D721Med (cell line): Measurements from ENCODE around the gene DDIT4.
A peak's percentile ranks its signal among the peaks of the same experiment; 100 is the strongest.
"Not testable (repeated sequence)": the region's sequence is repeated elsewhere in the genome, so short reads cannot be mapped to it uniquely, and the experiment has no call there.

ENCODE experiments used
- DNase-seq: peaks from one replicate; pipeline ENCODE4 v3.0.0; 2011; ENCODE audit warnings: low spot score; ENCODE audit not compliant: insufficient read length
- FAIRE-seq: peaks from 2 replicates; lab custom pipeline; 2011; peaks lifted over from hg19 to GRCh38; lab: Jason Lieb, UNC
- TF ChIP-seq, protein P1 (sequence below): IDR thresholded peaks from 2 replicates; pipeline ENCODE4 v1.5.1; 2012; ENCODE audit warnings: mild to moderate bottlenecking, control low read depth; ENCODE audit not compliant: insufficient read depth; ENCODE audit errors: missing control alignments

The DDIT4 gene

DNA sequence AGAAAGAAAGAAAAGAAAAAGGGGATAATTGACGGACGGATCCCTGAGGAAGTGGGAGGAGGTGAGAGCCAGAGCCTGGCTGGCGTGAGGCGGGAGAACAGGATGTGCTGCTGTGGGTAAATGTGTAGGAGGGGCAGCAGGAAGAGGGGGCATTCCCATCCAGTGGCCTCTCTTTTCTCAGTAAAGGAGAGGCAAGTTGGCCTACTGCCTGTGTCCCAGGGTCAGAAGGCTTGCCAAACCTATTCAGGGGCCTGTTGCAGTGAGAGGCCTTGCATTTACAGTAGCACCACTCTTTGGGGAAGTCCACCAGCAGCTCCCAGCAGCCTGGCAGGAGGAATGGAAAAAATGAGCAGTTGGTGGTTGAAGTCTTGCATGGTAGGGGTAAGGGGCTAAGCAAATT is 31.0 kb upstream of the DDIT4 start:
- TF ChIP-seq, protein P1, sequence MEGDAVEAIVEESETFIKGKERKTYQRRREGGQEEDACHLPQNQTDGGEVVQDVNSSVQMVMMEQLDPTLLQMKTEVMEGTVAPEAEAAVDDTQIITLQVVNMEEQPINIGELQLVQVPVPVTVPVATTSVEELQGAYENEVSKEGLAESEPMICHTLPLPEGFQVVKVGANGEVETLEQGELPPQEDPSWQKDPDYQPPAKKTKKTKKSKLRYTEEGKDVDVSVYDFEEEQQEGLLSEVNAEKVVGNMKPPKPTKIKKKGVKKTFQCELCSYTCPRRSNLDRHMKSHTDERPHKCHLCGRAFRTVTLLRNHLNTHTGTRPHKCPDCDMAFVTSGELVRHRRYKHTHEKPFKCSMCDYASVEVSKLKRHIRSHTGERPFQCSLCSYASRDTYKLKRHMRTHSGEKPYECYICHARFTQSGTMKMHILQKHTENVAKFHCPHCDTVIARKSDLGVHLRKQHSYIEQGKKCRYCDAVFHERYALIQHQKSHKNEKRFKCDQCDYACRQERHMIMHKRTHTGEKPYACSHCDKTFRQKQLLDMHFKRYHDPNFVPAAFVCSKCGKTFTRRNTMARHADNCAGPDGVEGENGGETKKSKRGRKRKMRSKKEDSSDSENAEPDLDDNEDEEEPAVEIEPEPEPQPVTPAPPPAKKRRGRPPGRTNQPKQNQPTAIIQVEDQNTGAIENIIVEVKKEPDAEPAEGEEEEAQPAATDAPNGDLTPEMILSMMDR: no peak
- DNase-seq: no peak
- FAIRE-seq: no peak

DNA sequence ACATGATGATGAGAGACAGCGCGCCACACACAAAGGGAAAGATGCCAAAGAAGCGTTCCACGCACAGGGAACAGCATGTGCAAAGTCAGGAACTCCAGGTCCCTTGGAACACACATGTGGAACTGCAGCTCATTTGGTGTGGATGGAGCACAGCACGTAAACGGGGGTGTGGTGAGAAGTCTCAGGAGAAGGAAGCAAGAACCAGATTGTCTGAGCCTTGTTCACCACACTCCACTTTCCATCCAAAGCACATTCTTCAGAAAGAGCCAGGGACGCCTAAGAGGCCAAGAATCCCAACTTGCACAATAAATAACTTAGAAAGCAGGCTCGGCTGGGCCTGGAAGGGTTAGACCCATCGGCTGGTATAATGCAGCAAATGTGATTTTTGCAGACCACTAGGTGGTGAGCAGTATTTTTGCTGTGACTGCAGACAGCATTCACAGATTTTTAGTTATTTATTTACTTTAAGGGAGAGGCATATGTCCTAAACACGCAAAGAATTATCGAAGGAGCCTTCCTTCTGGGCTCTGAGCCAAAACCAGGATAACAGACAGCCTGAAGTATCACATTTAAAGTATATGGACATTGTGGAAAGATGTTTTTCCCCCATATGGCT is 29.8 kb upstream of the DDIT4 start:
- TF ChIP-seq, protein P1: peak; percentile 22
- DNase-seq: no peak
- FAIRE-seq: no peak

DNA sequence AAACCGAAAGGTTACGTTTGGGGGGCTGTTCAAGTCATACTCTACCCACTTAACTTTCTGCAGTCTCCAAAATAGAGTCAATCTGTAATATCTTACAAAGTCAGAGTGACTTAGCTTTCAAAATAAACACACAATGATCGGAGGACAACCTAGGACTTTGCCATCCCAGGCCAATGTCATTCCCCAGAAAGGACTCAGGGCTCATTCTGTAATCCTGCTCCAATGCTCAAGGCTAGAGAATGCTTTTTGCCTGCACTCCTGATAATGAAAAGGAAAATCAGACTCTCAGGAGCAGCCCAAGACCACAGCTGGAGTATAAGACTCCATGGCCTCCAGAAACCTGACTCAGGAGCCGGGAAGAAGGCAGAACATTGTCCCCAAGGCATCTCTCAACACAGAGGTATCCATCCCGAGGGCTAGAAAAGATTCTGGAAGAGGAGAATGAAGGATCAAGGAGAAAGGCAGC is 29.1 kb upstream of the DDIT4 start:
- FAIRE-seq: no peak
- DNase-seq: no peak
- TF ChIP-seq, protein P1: no peak

DNA sequence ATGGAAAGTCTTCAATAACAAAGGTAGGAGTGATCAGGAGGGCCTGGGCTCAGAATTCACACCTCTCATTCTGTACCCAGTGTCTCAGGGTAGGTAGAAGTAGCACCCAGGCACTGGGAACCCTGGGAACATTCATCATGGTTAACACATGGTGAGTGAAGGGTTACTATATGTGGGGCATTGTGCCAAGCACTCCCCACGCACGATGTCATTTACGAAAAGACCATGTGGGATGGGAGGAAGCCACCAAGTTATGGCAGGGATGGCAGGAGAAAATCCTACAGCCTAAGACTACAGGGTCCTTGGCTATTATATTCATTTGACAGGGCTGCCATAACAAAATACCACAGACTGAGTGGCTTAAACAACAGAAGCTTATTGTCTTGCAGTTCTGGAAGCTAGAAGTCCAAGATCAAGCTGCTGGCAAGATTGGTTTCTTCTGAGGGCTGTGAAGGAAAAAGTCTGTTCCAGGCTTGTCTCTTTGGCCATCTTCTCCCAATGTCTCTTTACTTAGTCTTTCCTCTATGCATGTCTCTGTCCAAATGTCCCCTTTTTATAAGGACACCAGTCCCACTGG is 27.7 kb upstream of the DDIT4 start:
- TF ChIP-seq, protein P1: no peak
- DNase-seq (no peak), FAIRE-seq (no peak)

DNA sequence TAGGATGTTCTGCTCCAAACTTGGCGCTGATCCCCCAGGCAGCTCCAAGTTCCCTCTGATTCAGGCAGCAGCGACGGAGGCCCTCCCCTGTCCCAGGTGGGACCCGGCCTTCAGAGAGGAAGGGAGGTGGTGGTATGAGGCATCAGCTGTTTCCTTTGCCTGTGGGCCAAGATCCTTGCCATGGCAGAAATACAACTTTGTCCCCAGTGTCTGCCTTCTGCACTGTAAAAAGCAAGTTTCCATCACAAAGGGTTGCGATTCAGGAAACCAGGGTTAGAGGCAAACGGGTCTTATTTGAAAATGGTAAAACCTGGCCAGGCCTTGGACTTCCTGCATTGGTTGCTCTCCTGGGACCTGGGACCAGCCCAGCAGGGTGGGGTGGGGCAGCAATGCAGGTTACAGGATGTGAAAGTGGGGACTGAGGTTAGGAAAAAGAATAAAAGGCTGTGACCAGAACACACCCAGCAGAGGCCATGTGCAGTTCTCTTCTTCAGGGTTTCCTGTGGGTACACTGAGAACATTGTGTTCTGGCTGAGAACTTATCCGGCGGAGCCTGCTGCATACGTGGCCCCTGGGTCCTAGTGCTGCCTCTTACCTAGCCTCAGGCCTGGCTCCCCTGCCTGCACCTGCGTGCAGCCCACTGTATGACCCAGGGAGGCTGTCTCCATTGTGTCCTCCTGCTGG is 25.1 kb upstream of the DDIT4 start:
- DNase-seq (no peak), FAIRE-seq (no peak)
- TF ChIP-seq, protein P1: no peak

DNA sequence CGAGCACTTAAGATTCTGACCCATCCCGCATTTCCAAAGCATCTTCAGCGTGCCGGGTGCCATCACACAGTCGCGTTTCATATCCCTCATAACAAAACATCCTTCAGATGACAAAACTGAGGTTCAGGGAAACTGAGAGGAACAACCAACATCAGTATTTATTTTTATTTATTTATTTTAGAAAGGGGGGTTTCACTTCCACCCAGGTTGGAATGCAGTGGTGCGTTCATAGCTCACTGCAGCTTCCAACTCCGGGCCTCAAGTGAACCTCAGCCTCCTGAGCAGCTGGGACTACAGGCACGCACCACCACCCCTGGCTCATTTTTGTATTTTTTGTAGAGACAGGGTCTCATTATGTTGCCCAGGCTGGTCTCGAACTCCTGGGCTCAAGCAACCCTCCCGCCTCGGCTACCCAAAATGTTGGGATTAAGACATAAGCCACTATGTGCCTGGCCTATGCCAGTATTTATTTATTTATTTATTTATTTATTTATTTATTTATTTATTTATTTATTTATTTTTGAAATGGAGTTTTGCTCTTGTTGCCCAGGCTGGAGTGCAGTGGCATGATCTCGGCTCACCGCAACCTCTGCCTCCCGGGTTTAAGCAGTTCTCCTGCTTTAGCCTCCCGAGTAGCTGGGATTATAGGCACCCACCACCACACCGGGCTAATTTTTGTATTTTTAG is 24.4 kb upstream of the DDIT4 start:
- DNase-seq, FAIRE-seq: not testable (repeated sequence)

DNA sequence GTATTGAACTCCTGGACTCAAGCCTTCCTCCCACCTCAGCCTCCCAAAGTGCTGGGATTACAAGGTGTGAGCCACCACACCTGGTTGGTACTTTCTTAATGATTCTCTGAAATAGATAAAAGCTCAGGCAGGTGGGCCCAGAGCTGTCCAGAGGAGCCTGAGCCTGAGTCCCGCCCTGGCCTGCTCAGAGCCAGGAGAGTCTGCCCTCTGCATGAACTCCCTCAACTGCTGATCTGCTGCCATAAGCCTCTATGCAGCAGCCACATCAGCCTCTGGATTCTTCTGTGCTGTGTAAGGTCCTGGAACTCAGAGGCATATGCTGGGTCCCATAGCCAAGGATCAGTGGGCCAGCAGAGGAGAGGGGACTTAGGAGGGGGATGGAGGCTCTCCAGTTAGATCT is 23.1 kb upstream of the DDIT4 start:
- TF ChIP-seq, protein P1: no peak
- FAIRE-seq (no peak), DNase-seq (no peak)
